Head of caudate nucleus (tissue), 42 donors: Measurements from ENCODE around the gene ATPAF2.

Source experiments
- DNase-seq, 42 donors: peaks; one replicate each; pipeline versions ENCODE4 v3.0.0 to v3.0.0-alpha.2; 2020 to 2021; ENCODE audit warnings: mixed read lengths in 7 of 42
- intact Hi-C: fragments of 100-400 bp; cut with DNase I; formaldehyde crosslinking; loops from one replicate; pipeline ENCODE4 v1.15.0; 2022

ATPAF2 gene

DNA sequence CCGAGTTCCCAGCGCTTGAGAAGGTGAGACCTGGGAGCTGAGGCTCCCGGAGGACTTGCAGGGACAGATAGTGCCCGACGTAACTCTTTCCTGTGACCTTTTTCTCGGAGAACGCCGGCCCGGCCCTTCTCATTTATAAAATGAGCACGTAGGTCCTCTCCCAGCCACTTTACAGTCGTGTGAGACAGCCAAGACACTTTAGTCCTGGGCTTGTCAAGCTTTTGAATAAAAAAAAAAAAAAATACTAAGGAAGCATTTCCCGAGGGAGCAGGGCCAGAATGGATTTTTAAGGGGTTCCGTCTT is 66.1 kb downstream of the ATPAF2 start:
- intact Hi-C loops = loop anchor here (5.0 kb wide), 2 partner anchors 46 to 69 kb away; no protein-coding TSS in a partner anchor
- no peak for DNase-seq

DNA sequence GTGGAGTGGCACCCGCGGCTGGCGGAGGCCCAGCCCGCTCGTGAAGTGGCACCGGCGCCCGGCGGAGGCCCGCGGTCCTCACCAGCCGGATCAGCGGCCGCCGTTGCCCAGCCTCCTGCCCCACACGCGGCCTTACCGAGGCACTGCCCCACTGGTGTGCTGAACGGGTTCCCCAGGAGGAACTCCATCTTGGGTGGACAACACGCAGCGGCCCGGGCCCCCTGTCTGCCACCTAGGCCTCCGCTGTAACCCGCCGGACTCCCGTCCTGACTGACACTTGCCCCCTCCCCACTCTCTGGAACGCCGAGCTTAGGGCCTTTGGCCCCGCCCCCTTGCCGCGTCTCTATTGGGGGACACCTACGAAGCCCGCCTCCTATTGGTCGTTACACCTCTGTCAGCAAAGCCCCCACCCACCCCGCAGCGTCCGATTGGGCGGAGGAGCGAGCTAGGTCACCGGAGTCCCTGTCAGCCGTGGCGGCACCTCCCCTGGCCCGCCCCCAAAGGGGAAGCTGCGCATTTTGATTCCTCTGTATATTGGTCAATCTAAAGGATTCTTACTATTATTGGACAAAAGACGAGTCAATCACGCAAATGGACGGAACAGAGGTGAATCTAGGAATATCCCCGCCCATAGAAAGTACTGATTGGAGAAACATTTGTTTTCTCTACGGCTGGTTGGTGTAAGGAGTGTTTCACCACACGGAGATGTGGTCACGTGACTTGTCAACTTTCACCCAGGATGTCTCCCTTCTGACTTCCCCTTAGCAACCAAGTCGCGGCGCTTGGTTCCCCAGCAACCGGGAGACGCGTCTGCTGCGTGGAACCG is 66.6 kb downstream of the ATPAF2 start, which contains the start of the genes DRC3 and TOM1L2:
TSS of gene DRC3 (plus strand) at position 737 of the 826 bp plus-strand sequence. CDS start 4,737 bp downstream, outside the sequence.
TSS of gene TOM1L2 (minus strand) at position 275 of the 826 bp plus-strand sequence. CDS start at position 188, 87 bp downstream.
- DNase-seq = peak; percentile 100
- intact Hi-C loops = loop anchor here (5.0 kb wide), 2 partner anchors 45 to 70 kb away; no protein-coding TSS in a partner anchor

DNA sequence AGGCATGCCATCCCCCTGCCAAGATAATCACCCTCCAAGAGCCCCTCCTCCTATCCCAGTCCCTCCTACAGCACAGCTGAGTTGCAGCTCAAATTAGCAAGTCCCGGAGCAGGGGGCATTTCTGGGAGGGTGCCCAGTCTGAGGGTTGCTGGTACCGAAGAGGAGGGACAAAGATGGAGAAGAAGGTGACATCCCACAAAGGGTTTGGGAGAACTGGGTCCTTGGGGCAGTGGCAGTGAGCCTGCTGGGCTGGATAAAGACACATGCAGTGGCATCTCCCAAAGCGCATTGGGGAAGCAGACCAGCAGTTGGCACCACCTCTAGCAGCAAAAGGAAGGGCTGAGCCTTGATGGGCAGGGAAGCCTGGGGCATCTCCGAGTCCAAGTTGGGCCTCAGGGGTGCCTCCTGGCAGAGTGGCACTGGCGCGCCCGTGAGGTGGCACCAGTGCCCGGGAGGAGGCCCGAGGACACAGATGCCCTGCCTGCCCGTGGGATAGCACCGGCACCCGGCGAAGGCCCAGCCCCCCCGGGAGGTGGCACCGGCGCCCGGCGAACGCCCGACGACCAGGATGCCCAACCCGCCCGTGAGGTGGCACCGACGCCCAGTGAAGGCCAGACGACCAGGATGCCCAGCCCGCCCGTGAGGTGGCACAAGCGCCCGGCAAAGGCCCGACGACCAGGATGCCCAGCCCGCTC is 67.4 kb downstream of the ATPAF2 start:
- DNase-seq = peak in 36 of 42 donors; percentile 13 to 62 (median 36)
- intact Hi-C loops = loop anchor here (5.0 kb wide), 2 partner anchors 44 to 71 kb away; no protein-coding TSS in a partner anchor

DNA sequence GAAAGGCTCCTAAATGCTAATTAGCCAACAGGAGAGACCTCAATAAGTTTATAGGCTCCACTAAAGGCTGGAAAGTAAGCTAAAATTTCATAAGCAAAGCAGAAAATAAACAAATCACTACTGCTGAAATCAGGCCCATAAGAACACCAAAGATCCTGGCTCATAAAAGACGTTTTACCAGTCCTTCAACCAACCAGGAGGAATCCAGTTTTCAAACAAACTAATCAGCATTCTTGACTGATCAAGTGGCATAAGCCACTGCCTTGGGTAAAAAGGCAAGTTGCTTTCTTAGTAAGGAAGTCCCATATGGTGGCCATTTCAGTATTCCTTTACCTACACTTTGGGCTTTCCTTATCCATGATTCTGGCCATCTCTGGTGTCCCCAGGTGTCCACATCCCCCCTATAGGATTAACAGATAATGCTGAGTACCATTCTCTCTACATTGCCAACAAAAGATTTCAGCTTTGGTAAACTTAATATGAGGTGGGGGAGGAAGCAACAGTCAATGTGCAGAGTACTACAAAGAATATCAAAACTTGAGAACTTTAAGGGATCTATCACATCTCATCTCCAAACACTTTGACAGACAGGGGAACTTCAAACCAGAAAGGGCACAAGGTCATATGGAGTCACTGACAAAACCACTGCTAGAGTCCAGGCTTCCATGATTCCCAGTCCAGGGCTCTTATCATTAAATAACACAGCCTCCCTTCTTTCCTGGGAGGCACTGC is 68.1 kb downstream of the ATPAF2 start:
- no peak for DNase-seq
- intact Hi-C loops = loop anchor here (5.0 kb wide), 2 partner anchors 44 to 71 kb away; no protein-coding TSS in a partner anchor
